ENCODE data around the gene MALT1.

GRCh38 chr18:58682429-58683069 is 11.3 kb downstream of the MALT1 start:
- no peak for TF ChIP-seq CTCF (IDR thresholded peaks at IDR 0.05)
- TF ChIP-seq EZH2 (IDR thresholded peaks at IDR 0.05; ENCODE audit: borderline replicate concordance, insufficient read depth, low read depth, low read length, poor library complexity, severe bottlenecking): no peak

Data from B cell (primary cell).